ENCODE data around the gene ULK4.

The ULK4 gene

GRCh38 chr3:41653571-41654239 lies 308.2 kb downstream of the ULK4 start:
- no peak overlapping the region for H2AFZ ChIP-seq (ENCODE audit: low read depth, low read length)
- H3K79me2 ChIP-seq (ENCODE audit: low read length), result no peaks in the 10 kb centered on the region
- no peak overlapping the region for H3K27ac ChIP-seq (ENCODE audit: low read length)
- no peak for TF ChIP-seq EZH2phosphoT487 (IDR thresholded peaks at IDR 0.05; ENCODE audit: low read depth)
- no peak for TF ChIP-seq CTCF (IDR thresholded peaks at IDR 0.05; ENCODE audit: low read depth, low read length)
- no peak overlapping the region for H3K9ac ChIP-seq (ENCODE audit: low read length)
- H4K20me1 ChIP-seq (ENCODE audit: insufficient read depth, low read length), result no peaks in the 10 kb centered on the region
- no peaks in the 10 kb centered on the region for H3K36me3 ChIP-seq (replicated peaks; ENCODE audit: low read depth, low read length)
- H3K27me3 ChIP-seq (ENCODE audit: low read depth, low read length), result no peaks in the 10 kb centered on the region
- no peak overlapping the region for H3K4me3 ChIP-seq (ENCODE audit: low read length)
- no peak overlapping the region for H3K4me2 ChIP-seq (ENCODE audit: low read length)
- no peaks in the 10 kb centered on the region for H3K4me1 ChIP-seq (ENCODE audit: low read length)
- H3K9me3 ChIP-seq (ENCODE audit: insufficient read depth, low read length), result no peaks in the 10 kb centered on the region

GRCh38 chr3:41652931-41653330 lies 309.0 kb downstream of the ULK4 start:
- Histone ChIP-seq H3K79me2 (ENCODE audit: low read length) (no peaks in the 10 kb centered on the region), H4K20me1 (ENCODE audit: insufficient read depth, low read length) (no peaks in the 10 kb centered on the region), H3K36me3 (replicated peaks; ENCODE audit: low read depth, low read length) (no peaks in the 10 kb centered on the region), H3K4me2 (ENCODE audit: low read length) (no peak overlapping the region), H3K27me3 (ENCODE audit: low read depth, low read length) (no peaks in the 10 kb centered on the region), H3K9me3 (ENCODE audit: insufficient read depth, low read length) (no peaks in the 10 kb centered on the region), H3K4me1 (ENCODE audit: low read length) (no peaks in the 10 kb centered on the region), H3K9ac (ENCODE audit: low read length) (no peak overlapping the region), H3K27ac (ENCODE audit: low read length) (no peak overlapping the region), H3K4me3 (ENCODE audit: low read length) (no peak overlapping the region), H2AFZ (ENCODE audit: low read depth, low read length) (no peak overlapping the region)
- TF ChIP-seq CTCF (IDR thresholded peaks at IDR 0.05; ENCODE audit: low read depth, low read length), result no peak
- no peak for TF ChIP-seq EZH2phosphoT487 (IDR thresholded peaks at IDR 0.05; ENCODE audit: low read depth)

- Histone ChIP-seq H2AFZ (ENCODE audit: low read depth, low read length) (no peak overlapping the region), H3K4me2 (ENCODE audit: low read length) (no peak overlapping the region), H3K27me3 (ENCODE audit: low read depth, low read length) (no peaks in the 10 kb centered on the region), H3K4me3 (ENCODE audit: low read length) (no peak overlapping the region), H3K4me1 (ENCODE audit: low read length) (no peaks in the 10 kb centered on the region), H3K9me3 (ENCODE audit: insufficient read depth, low read length) (no peaks in the 10 kb centered on the region), H4K20me1 (ENCODE audit: insufficient read depth, low read length) (no peaks in the 10 kb centered on the region), H3K79me2 (ENCODE audit: low read length) (no peaks in the 10 kb centered on the region), H3K27ac (ENCODE audit: low read length) (no peak overlapping the region), H3K9ac (ENCODE audit: low read length) (no peak overlapping the region), H3K36me3 (replicated peaks; ENCODE audit: low read depth, low read length) (no peaks in the 10 kb centered on the region)
- TF ChIP-seq EZH2phosphoT487 (IDR thresholded peaks at IDR 0.05; ENCODE audit: low read depth), result no peak
- no peak for TF ChIP-seq CTCF (IDR thresholded peaks at IDR 0.05; ENCODE audit: low read depth, low read length)
Measured at GRCh38 chr3:41652506-41652905, 309.4 kb downstream of the ULK4 start.

GRCh38 chr3:41651718-41652117 lies 310.2 kb downstream of the ULK4 start:
- no peaks in the 10 kb centered on the region for H3K27me3 ChIP-seq (ENCODE audit: low read depth, low read length)
- H3K9ac ChIP-seq (ENCODE audit: low read length), result no peak overlapping the region
- no peaks in the 10 kb centered on the region for H4K20me1 ChIP-seq (ENCODE audit: insufficient read depth, low read length)

More at GRCh38 chr3:41651718-41652117, 310.2 kb downstream of the ULK4 start:
- Histone ChIP-seq H3K36me3 (replicated peaks; ENCODE audit: low read depth, low read length) (no peaks in the 10 kb centered on the region), H3K79me2 (ENCODE audit: low read length) (no peaks in the 10 kb centered on the region), H3K27ac (ENCODE audit: low read length) (no peak overlapping the region), H3K4me1 (ENCODE audit: low read length) (no peaks in the 10 kb centered on the region), H3K9me3 (ENCODE audit: insufficient read depth, low read length) (no peaks in the 10 kb centered on the region), H3K4me2 (ENCODE audit: low read length) (no peak overlapping the region), H3K4me3 (ENCODE audit: low read length) (no peak overlapping the region), H2AFZ (ENCODE audit: low read depth, low read length) (no peak overlapping the region)
- no peak for TF ChIP-seq CTCF (IDR thresholded peaks at IDR 0.05; ENCODE audit: low read depth, low read length)
- no peak for TF ChIP-seq EZH2phosphoT487 (IDR thresholded peaks at IDR 0.05; ENCODE audit: low read depth)

Data from OCI-LY3 (cell line).